Pons (tissue), 1 donor: Measurements from ENCODE around the gene NPEPL1.

Experiments
- DNase-seq: peaks from one replicate; pipeline ENCODE4 v3.0.0-alpha.2; 2016; ENCODE audit warnings: low spot score

The NPEPL1 gene

GRCh38 chr20:58684291-58684690 is 8.3 kb upstream of the NPEPL1 start:
- no peak for DNase-seq

- no peak for DNase-seq
Observed at GRCh38 chr20:58685988-58686387, 6.6 kb upstream of the NPEPL1 start.

- no peak for DNase-seq
Observed at GRCh38 chr20:58688414-58688813, 4.2 kb upstream of the NPEPL1 start.

GRCh38 chr20:58688840-58689239 is 3.8 kb upstream of the NPEPL1 start:
- no peak for DNase-seq

GRCh38 chr20:58690396-58691135 is 2.0 kb upstream of the NPEPL1 start:
- no peak for DNase-seq

GRCh38 chr20:58691773-58692578 is 624 bp upstream of the NPEPL1 start:
- DNase-seq = no peak

- no peak for DNase-seq
Observed at GRCh38 chr20:58693226-58694006, 816 bp downstream of the NPEPL1 start.

- no peak for DNase-seq
Observed at GRCh38 chr20:58694241-58695083, 1.9 kb downstream of the NPEPL1 start.

GRCh38 chr20:58695084-58695722 is 2.6 kb downstream of the NPEPL1 start:
- no peak for DNase-seq

GRCh38 chr20:58695895-58696375 is 3.3 kb downstream of the NPEPL1 start:
- DNase-seq = no peak

- no peak for DNase-seq
Observed at GRCh38 chr20:58696411-58696961, 3.9 kb downstream of the NPEPL1 start.

- DNase-seq = no peak
Observed at GRCh38 chr20:58697201-58697866, 4.7 kb downstream of the NPEPL1 start.

- DNase-seq = no peak
Observed at GRCh38 chr20:58697867-58698703, 5.5 kb downstream of the NPEPL1 start.

GRCh38 chr20:58698741-58699622 is 6.4 kb downstream of the NPEPL1 start:
- no peak for DNase-seq

- no peak for DNase-seq
Observed at GRCh38 chr20:58699623-58700107, 7.1 kb downstream of the NPEPL1 start.

- DNase-seq = no peak
Observed at GRCh38 chr20:58700121-58700821, 7.7 kb downstream of the NPEPL1 start.

GRCh38 chr20:58700823-58701222 is 8.2 kb downstream of the NPEPL1 start:
- no peak for DNase-seq
